HFF-Myc (cell line): ENCODE results near the gene CRNKL1.

Source experiments
- DNase-seq: peaks from one replicate; pipeline ENCODE4 v3.0.0-alpha.2; 2011; ENCODE audit warnings: low read depth; ENCODE audit errors: extremely low read depth
- H3K4me3 ChIP-seq: replicated peaks from 2 replicates; pipeline ENCODE4 v1.5.1; 2011; ENCODE audit warnings: low read depth, mild to moderate bottlenecking, control low read depth, low read length
- CTCF ChIP-seq: IDR thresholded peaks from 2 replicates; pipeline ENCODE4 v1.5.1; 2012; ENCODE audit warnings: mild to moderate bottlenecking, low read depth, low read length, control low read depth; ENCODE audit errors: missing control alignments

The CRNKL1 gene

DNA sequence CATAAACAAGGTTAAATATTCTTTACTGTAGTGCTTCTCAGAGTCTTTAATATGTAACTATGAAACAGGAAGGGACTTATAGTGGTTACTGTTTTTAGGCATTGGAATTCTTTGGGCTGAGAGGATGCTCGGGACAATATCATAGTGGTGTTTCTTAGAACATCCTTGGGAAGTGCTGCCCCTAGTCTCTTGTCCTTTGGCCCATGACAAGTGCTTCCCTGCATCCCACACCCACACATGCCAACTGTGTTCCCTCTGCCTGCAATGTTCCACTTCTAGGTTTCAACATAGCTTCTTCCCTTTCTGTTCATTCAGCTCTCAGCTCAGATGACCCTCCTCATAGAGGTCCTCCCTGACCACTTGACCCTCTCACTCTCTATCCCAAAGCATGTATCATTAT is 37.7 kb upstream of the CRNKL1 start:
- DNase-seq: no peak
- no peak for TF ChIP-seq CTCF
- H3K4me3 ChIP-seq: no peak overlapping the region

DNA sequence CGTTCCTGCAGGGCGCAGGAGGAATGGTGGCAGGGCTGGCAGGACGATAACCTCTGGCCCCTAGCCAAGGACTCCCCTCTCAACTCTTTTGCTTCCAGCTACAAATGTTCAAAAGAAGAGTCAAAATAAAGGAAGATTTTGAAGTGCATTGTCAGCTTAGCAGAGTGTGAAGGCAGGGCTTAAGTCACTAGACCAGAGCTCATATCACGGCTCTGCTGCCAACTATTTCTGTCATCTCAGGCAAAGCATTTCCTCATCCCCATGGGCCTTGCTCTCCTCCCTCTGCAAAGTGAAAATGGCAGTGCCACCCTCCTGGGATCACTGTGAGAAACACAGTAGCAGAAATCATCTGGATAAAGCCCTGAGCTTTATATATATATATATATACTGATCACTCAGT is 36.8 kb upstream of the CRNKL1 start:
- TF ChIP-seq CTCF: no peak
- DNase-seq: no peak
- no peak overlapping the region for H3K4me3 ChIP-seq

- DNase-seq: no peak
- no peak for TF ChIP-seq CTCF
- no peak overlapping the region for H3K4me3 ChIP-seq
Observed at GRCh38 chr20:20085812-20086211, 33.5 kb upstream of the CRNKL1 start.

GRCh38 chr20:20085071-20085470 is 32.8 kb upstream of the CRNKL1 start:
- no peak for DNase-seq

DNA sequence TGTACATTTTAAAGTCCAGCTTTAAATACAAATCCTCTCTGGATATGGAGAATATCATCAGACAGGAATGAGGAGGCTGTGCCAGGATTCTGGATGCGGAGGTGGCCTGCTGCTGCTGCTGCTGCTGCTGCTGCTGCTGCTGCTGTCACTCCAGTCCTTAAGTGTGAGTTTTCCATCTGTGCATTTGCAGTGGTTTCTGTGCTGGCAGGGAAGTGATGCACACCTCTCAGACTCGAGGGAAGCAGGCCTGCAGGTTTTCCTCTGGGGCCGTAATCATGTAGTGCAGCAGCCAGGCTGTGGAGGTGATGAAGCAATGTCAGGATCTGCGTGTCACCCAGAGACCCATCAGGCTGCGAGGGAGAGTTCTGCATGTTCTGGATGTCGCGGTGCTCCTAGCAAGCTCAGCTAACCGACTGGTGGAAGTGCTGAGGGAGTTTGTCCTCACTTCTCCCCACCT is 32.1 kb upstream of the CRNKL1 start:
- no peak overlapping the region for H3K4me3 ChIP-seq
- DNase-seq: no peak
- no peak for TF ChIP-seq CTCF

More at GRCh38 chr20:20085071-20085470, 32.8 kb upstream of the CRNKL1 start:
- H3K4me3 ChIP-seq: no peak overlapping the region
- TF ChIP-seq CTCF: no peak

DNA sequence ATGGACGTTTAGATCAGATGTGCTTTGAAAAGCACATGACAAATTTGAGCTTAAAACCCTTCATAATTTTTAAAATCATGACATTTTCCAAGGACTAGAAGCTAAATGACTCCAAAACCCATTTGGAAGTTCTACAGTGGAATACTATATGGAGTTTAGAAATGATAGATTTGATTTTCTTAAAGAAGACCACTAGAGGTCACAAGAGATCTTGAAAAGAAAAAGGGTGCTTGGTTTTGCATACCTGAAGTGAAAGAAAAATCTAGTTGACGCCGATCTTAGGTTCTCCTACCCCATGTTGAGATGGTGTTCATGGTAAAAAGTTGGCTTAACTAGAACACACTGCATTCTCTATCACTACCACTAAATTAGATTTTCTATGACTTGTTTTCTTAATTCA is 31.5 kb upstream of the CRNKL1 start:
- H3K4me3 ChIP-seq: no peak overlapping the region
- DNase-seq: no peak
- no peak for TF ChIP-seq CTCF

- no peak overlapping the region for H3K4me3 ChIP-seq
- no peak for DNase-seq
- no peak for TF ChIP-seq CTCF
Observed at GRCh38 chr20:20079102-20079784, 27.0 kb upstream of the CRNKL1 start.
